Activated effector memory CD4-positive, alpha-beta T cell treated with anti-CD3 and anti-CD28 coated beads, Interleukin-2, amount 50 U/mL, for 16 hours (primary cell): ENCODE results near the gene MVD.
"Not testable (repeated sequence)": the region's sequence is repeated elsewhere in the genome, so short reads cannot be mapped to it uniquely, and the experiment has no call there.

ENCODE experiments used
- DNase-seq: peaks from one replicate; pipeline ENCODE4 v3.0.0-alpha.2; 2020

The MVD gene

GRCh38 chr16:88622866-88623265 lies 40.0 kb downstream of the MVD start:
- no peak for DNase-seq

GRCh38 chr16:88622125-88622524 lies 40.8 kb downstream of the MVD start:
- DNase-seq: no peak

GRCh38 chr16:88619859-88620815 lies 42.8 kb downstream of the MVD start:
- peak; percentile 85 for DNase-seq

- peak; percentile 58 for DNase-seq
These were observed 43.8 kb downstream of the MVD start for GRCh38 chr16:88618956-88619667.

- DNase-seq: no peak
These were observed 44.5 kb downstream of the MVD start for GRCh38 chr16:88618182-88618955.

GRCh38 chr16:88617268-88618031 lies 45.4 kb downstream of the MVD start:
- no peak for DNase-seq

- no peak for DNase-seq
These were observed 46.2 kb downstream of the MVD start for GRCh38 chr16:88616736-88617135.

- DNase-seq: no peak
These were observed 46.6 kb downstream of the MVD start for GRCh38 chr16:88616320-88616719.

- no peak for DNase-seq
These were observed 47.9 kb downstream of the MVD start for GRCh38 chr16:88614818-88615580.

- DNase-seq: no peak
These were observed 48.7 kb downstream of the MVD start for GRCh38 chr16:88613911-88614817.

- no peak for DNase-seq
These were observed 49.6 kb downstream of the MVD start for GRCh38 chr16:88613293-88613692.

GRCh38 chr16:88610909-88611812 lies 51.7 kb downstream of the MVD start:
- no peak for DNase-seq

GRCh38 chr16:88610080-88610479 lies 52.8 kb downstream of the MVD start:
- DNase-seq: no peak

GRCh38 chr16:88609426-88609825 lies 53.5 kb downstream of the MVD start:
- DNase-seq: not testable (repeated sequence)

GRCh38 chr16:88608076-88608475 lies 54.8 kb downstream of the MVD start:
- no peak for DNase-seq

- DNase-seq: no peak
These were observed 56.6 kb downstream of the MVD start for GRCh38 chr16:88606148-88606757.

GRCh38 chr16:88605186-88606147 lies 57.4 kb downstream of the MVD start:
- no peak for DNase-seq

GRCh38 chr16:88602091-88602490 lies 60.8 kb downstream of the MVD start:
- no peak for DNase-seq
